ENCODE data around the gene CUL3.
"Not testable (repeated sequence)": the region's sequence is repeated elsewhere in the genome, so short reads cannot be mapped to it uniquely, and the experiment has no call there.

- TF ChIP-seq POLR2A, POLR2AphosphoS5, EP300 (IDR thresholded peaks at IDR 0.05): not testable (repeated sequence)
Observed at GRCh38 chr2:224485081-224486014, 99.8 kb downstream of the CUL3 start.
